ENCODE measurements around the gene ENKUR.
"Not testable (repeated sequence)": the region's sequence is repeated elsewhere in the genome, so short reads cannot be mapped to it uniquely, and the experiment has no call there.

Gene ENKUR

GRCh38 chr10:24969841-24970281 is 46.1 kb downstream of the ENKUR start:
- no peak for DNase-seq

GRCh38 chr10:24968951-24969350 is 47.0 kb downstream of the ENKUR start:
- not testable (repeated sequence) for DNase-seq

DNA sequence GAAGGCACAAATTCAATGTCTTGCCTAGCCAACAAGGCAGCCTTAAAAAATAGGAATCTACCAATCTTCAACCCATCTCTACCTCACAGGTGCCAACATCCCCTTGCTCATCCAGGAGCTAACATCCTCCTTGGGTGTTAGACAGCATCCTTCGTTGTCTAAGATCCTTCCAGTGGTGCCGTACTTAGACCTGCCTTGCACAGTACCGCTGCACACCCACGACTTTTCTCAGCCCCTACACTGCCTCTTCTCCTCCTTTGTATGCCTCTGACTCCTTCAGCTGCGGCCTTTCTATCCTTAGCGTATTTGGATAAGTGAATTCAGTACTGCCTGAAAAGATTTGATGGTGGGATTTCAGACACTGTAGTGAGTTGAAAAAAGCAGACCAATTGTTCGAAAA is 47.6 kb downstream of the ENKUR start:
- no peak for DNase-seq

- no peak for DNase-seq
Observed at GRCh38 chr10:24966962-24967481, 48.9 kb downstream of the ENKUR start.

GRCh38 chr10:24965051-24965450 is 50.9 kb downstream of the ENKUR start:
- DNase-seq: no peak

DNA sequence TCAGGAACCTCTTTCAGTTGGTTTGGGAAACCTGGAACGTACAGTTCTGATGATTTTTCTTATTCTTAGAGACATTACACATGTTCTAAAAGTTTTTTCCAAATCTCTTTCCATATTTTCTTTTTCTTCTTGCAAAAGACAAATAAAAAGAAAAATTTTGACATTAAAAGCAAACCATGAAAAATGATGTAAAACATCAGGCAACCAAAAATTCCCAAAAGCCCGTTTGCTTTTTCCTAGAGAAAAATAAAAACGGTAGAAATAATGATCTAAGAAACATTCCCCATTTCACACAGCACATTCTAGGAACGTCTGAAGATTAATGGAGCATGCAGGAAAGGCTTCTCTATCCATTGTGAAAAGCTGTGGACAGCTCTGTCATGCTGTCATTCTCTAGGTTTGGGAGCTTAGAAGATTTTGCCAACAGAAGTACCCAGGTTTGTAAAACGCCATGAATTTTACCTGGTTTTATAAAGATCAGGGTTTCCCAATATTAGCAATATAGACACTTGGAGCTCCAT is 52.4 kb downstream of the ENKUR start:
- DNase-seq: no peak

GRCh38 chr10:24962995-24963394 is 53.0 kb downstream of the ENKUR start:
- no peak for DNase-seq

- no peak for DNase-seq
Observed at GRCh38 chr10:24961582-24961981, 54.4 kb downstream of the ENKUR start.

- DNase-seq: no peak
Observed at GRCh38 chr10:24959382-24959730, 56.6 kb downstream of the ENKUR start.

- no peak for DNase-seq
Observed at GRCh38 chr10:24958721-24959381, 57.1 kb downstream of the ENKUR start.

GRCh38 chr10:24958091-24958720 is 57.8 kb downstream of the ENKUR start:
- DNase-seq: no peak

DNA sequence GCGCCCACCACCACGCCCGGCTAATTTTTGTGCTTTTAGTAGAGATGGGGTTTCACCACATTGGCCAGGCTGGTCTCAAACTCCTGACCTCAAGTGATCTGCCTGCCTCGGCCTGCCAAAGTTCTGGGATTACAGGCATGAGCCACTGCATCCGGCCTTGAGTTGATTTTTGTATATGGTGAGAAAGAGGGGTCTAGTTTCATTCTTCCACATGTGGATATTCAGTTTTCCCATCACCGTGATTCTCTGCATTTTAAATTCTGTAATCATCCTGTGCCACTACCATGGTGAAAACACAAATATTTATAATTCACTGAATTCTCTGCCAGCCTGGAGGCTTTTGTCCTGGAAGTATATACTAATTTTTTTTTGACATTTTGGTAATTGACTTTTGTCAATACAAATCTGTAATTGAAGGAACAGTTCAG is 58.3 kb downstream of the ENKUR start:
- DNase-seq: not testable (repeated sequence)

DNA sequence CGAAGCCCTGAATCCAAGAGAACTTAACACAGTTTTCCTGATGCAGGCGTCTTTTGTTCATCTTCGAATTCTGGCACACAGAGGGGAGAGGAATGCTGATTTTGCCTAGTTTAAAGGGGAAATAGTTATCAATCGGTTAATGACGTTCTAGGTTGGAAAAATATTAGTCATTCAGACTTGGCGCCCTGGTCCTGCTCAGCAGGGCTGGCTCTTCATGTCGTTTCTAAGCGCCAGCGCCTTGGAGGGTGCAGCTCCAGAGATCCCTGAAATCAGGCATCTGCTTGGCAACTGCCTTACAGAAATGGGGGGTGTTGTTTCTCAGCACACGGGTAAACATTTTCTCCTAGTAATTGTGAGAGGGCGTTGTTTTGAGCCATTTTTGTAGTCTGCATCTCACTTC is 62.3 kb downstream of the ENKUR start:
- DNase-seq: no peak

DNA sequence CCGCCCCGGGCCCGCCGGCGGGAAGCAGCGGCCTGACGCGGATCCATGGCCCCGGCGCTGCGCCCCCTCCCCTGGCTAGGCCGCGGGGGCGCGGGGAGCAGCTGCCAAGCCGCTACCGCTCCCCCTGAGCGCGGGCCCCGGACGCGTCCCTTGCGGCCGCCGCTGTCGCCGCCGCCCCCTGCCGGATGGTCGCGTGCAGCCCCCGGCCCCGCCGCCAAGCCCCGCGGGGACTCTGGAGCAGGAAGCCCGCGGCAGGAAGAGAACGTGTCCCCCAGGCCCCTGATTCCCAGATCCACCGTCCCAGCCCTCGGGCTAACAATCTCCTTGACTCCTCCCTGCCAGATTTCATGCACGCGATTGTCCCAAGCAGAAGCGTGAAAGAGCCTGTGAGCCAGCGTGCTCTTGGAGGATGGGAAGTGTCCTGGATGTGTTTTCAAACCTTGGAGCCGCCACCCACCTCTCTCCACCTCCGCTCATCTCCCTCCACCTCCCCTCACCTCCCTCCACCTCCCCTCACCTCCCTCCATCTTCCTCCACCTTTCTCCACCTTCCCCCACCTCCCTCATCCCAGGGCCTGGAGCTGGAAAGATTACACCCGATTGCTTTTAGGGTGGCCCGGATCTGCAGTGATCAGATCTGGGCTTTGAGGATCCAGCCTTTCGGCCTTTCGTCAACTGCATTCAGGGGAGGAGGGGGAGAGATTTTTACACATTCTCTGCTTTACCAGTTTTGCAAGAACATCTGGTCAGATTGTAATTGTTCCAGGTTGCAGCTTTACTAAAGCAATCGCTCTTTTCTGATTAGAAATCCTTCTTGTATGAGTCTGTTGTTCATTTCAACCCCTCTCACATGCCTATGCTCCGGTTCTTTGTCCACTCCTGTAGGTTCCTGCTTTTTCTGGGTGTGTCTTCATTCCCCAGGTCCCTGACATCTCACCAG is 63.0 kb downstream of the ENKUR start:
- DNase-seq: peak; percentile 75

- peak; percentile 54 for DNase-seq
Observed at GRCh38 chr10:24952143-24952706, 63.7 kb downstream of the ENKUR start, which contains the start of gene PRTFDC1. Gene PRTFDC1, minus strand, starts transcription at chr10:24952606. Its CDS starts 31 bp downstream, at chr10:24952575.

- DNase-seq: peak; percentile 18
Observed at GRCh38 chr10:24951201-24952142, 64.5 kb downstream of the ENKUR start.

- no peak for DNase-seq
Observed at GRCh38 chr10:24950439-24950838, 65.5 kb downstream of the ENKUR start.

- DNase-seq: no peak
Observed at GRCh38 chr10:24949616-24950015, 66.3 kb downstream of the ENKUR start.

GRCh38 chr10:24947304-24948097 is 68.5 kb downstream of the ENKUR start:
- DNase-seq: no peak

DNA sequence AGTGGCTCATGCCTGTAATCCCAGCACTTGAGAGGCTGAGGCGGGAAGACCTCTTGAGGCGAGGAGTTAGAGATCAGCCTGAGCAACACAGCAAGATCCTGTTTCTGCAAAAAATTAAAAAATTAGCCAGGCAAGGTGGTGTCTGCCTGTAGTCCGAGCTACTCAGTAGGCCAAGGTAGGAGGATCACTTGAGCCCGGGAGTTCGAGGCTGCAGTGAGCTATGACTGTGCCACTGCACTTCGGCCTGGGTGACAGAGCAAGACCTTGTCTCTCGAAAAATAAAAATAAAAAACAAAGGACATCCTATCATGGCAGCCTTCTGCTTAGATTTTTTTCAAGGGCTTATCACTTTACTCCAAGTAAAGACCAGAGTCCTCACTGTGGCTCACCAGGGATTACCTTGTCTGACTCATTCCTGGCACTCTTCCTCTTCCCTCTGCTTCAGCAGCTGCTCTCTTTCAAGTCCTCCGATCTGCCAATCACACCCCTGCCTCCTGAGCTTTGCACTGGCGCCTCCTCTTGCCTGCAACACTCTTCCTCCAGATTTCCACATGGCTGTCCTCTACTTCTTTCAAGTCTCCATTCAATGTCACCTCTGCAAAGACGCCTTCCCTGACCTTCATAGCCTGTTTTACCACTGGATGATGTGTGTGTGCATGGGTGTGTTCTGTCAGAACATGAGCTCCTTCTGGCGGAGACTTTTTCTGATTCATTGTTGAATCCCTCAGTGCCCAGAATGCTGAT is 71.3 kb downstream of the ENKUR start:
- DNase-seq: no peak

Data from CD4-positive, alpha-beta T cell treated with Interleukin-6 for 4 hours (primary cell).